OCI-LY1 (cell line): ENCODE measurements around the gene DNAJC15.

Experiments used
- CTCF ChIP-seq: fragments of 200-600 bp; sonication (generic), shearing (Covaris generic); IDR thresholded peaks from 2 replicates; pipeline ENCODE4 v1.5.1; 2017; ENCODE audit warnings: mild to moderate bottlenecking, antibody characterized with exemption, low read length, moderate library complexity, mixed read lengths
- EZH2 ChIP-seq: fragments of 200-600 bp; sonication (generic), shearing (Covaris generic); IDR thresholded peaks from 2 replicates; pipeline ENCODE4 v1.8.0; 2017; ENCODE audit warnings: borderline replicate concordance, mixed run types, mild to moderate bottlenecking, antibody characterized with exemption, low read length, moderate library complexity, mixed read lengths

GRCh38 chr13:43139211-43139610 lies 115.8 kb downstream of the DNAJC15 start:
- TF ChIP-seq CTCF = no peak
- no peak for TF ChIP-seq EZH2
